Osteoblast (primary cell): ENCODE data around the gene HPCAL1. TPM values are rescaled to one million over a fixed set of nuclear protein-coding genes. Genes with fewer than 3 reads are reported as not detected.

Source experiments
- DNase-seq: peaks from one replicate; pipeline ENCODE4 v3.0.0; 2011; ENCODE audit warnings: low spot score, mixed read lengths; ENCODE audit not compliant: insufficient read length; ENCODE audit errors: missing footprints
- H2AFZ ChIP-seq: 2 replicates; pipeline ENCODE4 v1.6.0; 2011; ENCODE audit warnings: mild to moderate bottlenecking, low read length
- H3K27ac ChIP-seq: 2 replicates; pipeline ENCODE4 v1.5.1; 2011; ENCODE audit warnings: mild to moderate bottlenecking, low read depth, low read length, moderate library complexity
- H3K27me3 ChIP-seq: 2 replicates; pipeline ENCODE4 v1.6.0; 2012; ENCODE audit warnings: mild to moderate bottlenecking, control low read depth, inconsistent platforms, low read length, moderate library complexity; ENCODE audit not compliant: insufficient read depth
- H3K36me3 ChIP-seq: 2 replicates; pipeline ENCODE4 v1.5.1; 2011; ENCODE audit warnings: mild to moderate bottlenecking, low read length, control low read depth, moderate library complexity; ENCODE audit not compliant: insufficient read depth
- H3K4me1 ChIP-seq: 2 replicates; pipeline ENCODE4 v1.5.1; 2011; ENCODE audit warnings: mild to moderate bottlenecking, low read length, control low read depth, moderate library complexity; ENCODE audit not compliant: insufficient read depth
- H3K4me2 ChIP-seq: 2 replicates; pipeline ENCODE4 v1.6.0; 2011; ENCODE audit warnings: mild to moderate bottlenecking, low read length; ENCODE audit not compliant: insufficient read depth
- H3K4me3 ChIP-seq: fragments of 200-600 bp; sonication (generic); 3 replicates; pipeline ENCODE4 v1.5.1; 2012; ENCODE audit warnings: mild to moderate bottlenecking, low read length, inconsistent platforms; ENCODE audit not compliant: insufficient read depth
- H3K79me2 ChIP-seq: 2 replicates; pipeline ENCODE4 v1.6.0; 2012; ENCODE audit warnings: mild to moderate bottlenecking, low read length, control low read depth, inconsistent platforms; ENCODE audit not compliant: insufficient read depth
- H3K9me3 ChIP-seq: 2 replicates; pipeline ENCODE4 v1.5.1; 2011; ENCODE audit warnings: low read depth, low read length, control low read depth
- H4K20me1 ChIP-seq: 2 replicates; pipeline ENCODE4 v1.6.0; 2012; ENCODE audit warnings: mild to moderate bottlenecking, low read length, control low read depth; ENCODE audit not compliant: insufficient read depth
- CTCF ChIP-seq: IDR thresholded peaks from 2 replicates; pipeline ENCODE4 v1.5.1; 2011; ENCODE audit warnings: mild to moderate bottlenecking, low read depth, low read length, moderate library complexity; ENCODE audit errors: extremely low read depth
- total RNA-seq: library from RNA; depleted of rRNA; stranded (reverse); fragments of >200 nt; gene quantifications from 2 replicates; pipeline ENCODE4 v1.2.3, GENCODE V29; 2012

The HPCAL1 gene
- total RNA-seq, 1 donor = 57.2 TPM

- no peak for TF ChIP-seq CTCF
- peak; percentile 73 for DNase-seq
- Histone ChIP-seq H4K20me1 (peaks cover 9% of the 10 kb centered on the region), H3K4me3 (no peak overlapping the region), H3K4me2 (no peak overlapping the region), H2AFZ (no peak overlapping the region), H3K27ac (no peak overlapping the region), H3K27me3 (no peaks in the 10 kb centered on the region), H3K36me3 (peaks cover 40% of the 10 kb centered on the region), H3K9me3 (no peaks in the 10 kb centered on the region), H3K4me1 (no peaks in the 10 kb centered on the region), H3K79me2 (no peaks in the 10 kb centered on the region)
These were observed 120.2 kb downstream of the HPCAL1 start for GRCh38 chr2:10422732-10423399.

- TF ChIP-seq CTCF = no peak
- H2AFZ ChIP-seq = no peak overlapping the region
- H4K20me1 ChIP-seq = peaks cover 11% of the 10 kb centered on the region
These were observed 120.7 kb downstream of the HPCAL1 start for GRCh38 chr2:10423400-10423774.

GRCh38 chr2:10424051-10424450 is 121.3 kb downstream of the HPCAL1 start:
- Histone ChIP-seq H4K20me1 (peaks cover 16% of the 10 kb centered on the region), H2AFZ (no peak overlapping the region), H3K4me1 (peaks cover 7% of the 10 kb centered on the region), H3K27ac (no peak overlapping the region), H3K4me2 (no peak overlapping the region), H3K9me3 (no peaks in the 10 kb centered on the region), H3K36me3 (peaks cover 41% of the 10 kb centered on the region), H3K4me3 (no peak overlapping the region), H3K79me2 (no peaks in the 10 kb centered on the region), H3K27me3 (no peaks in the 10 kb centered on the region)
- peak; percentile 94 for DNase-seq
- no peak for TF ChIP-seq CTCF

More at GRCh38 chr2:10423400-10423774, 120.7 kb downstream of the HPCAL1 start:
- H3K27ac ChIP-seq = no peak overlapping the region
- no peaks in the 10 kb centered on the region for H3K79me2 ChIP-seq
- H3K4me2 ChIP-seq = no peak overlapping the region
- no peaks in the 10 kb centered on the region for H3K9me3 ChIP-seq
- H3K27me3 ChIP-seq = no peaks in the 10 kb centered on the region
- no peak overlapping the region for H3K4me3 ChIP-seq
- H3K4me1 ChIP-seq = peaks cover 1% of the 10 kb centered on the region
- peaks cover 41% of the 10 kb centered on the region for H3K36me3 ChIP-seq
- no peak for DNase-seq

- Histone ChIP-seq H3K4me1 (peaks cover 7% of the 10 kb centered on the region), H3K79me2 (no peaks in the 10 kb centered on the region), H3K36me3 (peaks cover 41% of the 10 kb centered on the region), H3K4me2 (no peak overlapping the region), H3K27me3 (no peaks in the 10 kb centered on the region), H3K27ac (no peak overlapping the region), H2AFZ (no peak overlapping the region), H3K4me3 (no peak overlapping the region), H3K9me3 (no peaks in the 10 kb centered on the region), H4K20me1 (peaks cover 16% of the 10 kb centered on the region)
- peak; percentile 71 for DNase-seq
- no peak for TF ChIP-seq CTCF
These were observed 122.3 kb downstream of the HPCAL1 start for GRCh38 chr2:10424916-10425505.
